Parathyroid adenoma (tissue), 2 donors: Measurements from ENCODE around the gene MRPS35.

Source experiments
- H2AFZ ChIP-seq: fragments of 300-600 bp; sonication (generic); one replicate; pipeline ENCODE4 v1.7.0; 2017; ENCODE audit warnings: antibody characterized with exemption, mild to moderate bottlenecking
- H3K27ac ChIP-seq: fragments of 300-600 bp; sonication (generic); one replicate; pipeline ENCODE4 v1.7.0; 2017
- H3K27me3 ChIP-seq: fragments of 300-600 bp; sonication (generic); one replicate; pipeline ENCODE4 v1.7.0; 2017; ENCODE audit warnings: low read length; ENCODE audit not compliant: control insufficient read depth, insufficient read depth
- H3K36me3 ChIP-seq: fragments of 300-600 bp; sonication (generic); one replicate; pipeline ENCODE4 v1.7.0; 2017; ENCODE audit warnings: low read length; ENCODE audit not compliant: control insufficient read depth, insufficient read depth
- H3K4me1 ChIP-seq: fragments of 300-600 bp; sonication (generic); one replicate; pipeline ENCODE4 v1.7.0; 2017; ENCODE audit warnings: control low read depth
- H3K4me2 ChIP-seq: fragments of 300-600 bp; sonication (generic); one replicate; pipeline ENCODE4 v1.7.0; 2017; ENCODE audit warnings: low read length
- H3K4me3 ChIP-seq: fragments of 300-600 bp; sonication (generic); one replicate; pipeline ENCODE4 v1.7.0; 2017; ENCODE audit warnings: low read depth, low read length
- H3K79me2 ChIP-seq: fragments of 300-600 bp; sonication (generic); one replicate; pipeline ENCODE4 v1.7.0; 2017; ENCODE audit warnings: control low read depth
- H3K9ac ChIP-seq: fragments of 300-600 bp; sonication (generic); one replicate; pipeline ENCODE4 v1.7.0; 2017; ENCODE audit warnings: mild to moderate bottlenecking
- H3K9me3 ChIP-seq: fragments of 300-600 bp; sonication (generic); one replicate; pipeline ENCODE4 v1.7.0; 2017; ENCODE audit warnings: low read length; ENCODE audit not compliant: control insufficient read depth
- CTCF ChIP-seq: fragments of 300-600 bp; sonication (generic); IDR thresholded peaks from one replicate; pipeline ENCODE4 v1.7.0; 2017; ENCODE audit warnings: antibody characterized with exemption, mild to moderate bottlenecking
- donor health status: primary hyperparathyroidism.

Gene MRPS35

GRCh38 chr12:27796128-27796527 is 85.5 kb downstream of the MRPS35 start:
- no peak overlapping the region for H3K9ac ChIP-seq
- H3K27ac ChIP-seq, result no peak overlapping the region
- H3K9me3 ChIP-seq, result no peaks in the 10 kb centered on the region
- no peak overlapping the region for H3K4me2 ChIP-seq
- H3K36me3 ChIP-seq, result no peaks in the 10 kb centered on the region
- H3K27me3 ChIP-seq, result no peaks in the 10 kb centered on the region
- H3K4me3 ChIP-seq, result no peak overlapping the region
- no peak for TF ChIP-seq CTCF
- peaks cover 7% of the 10 kb centered on the region for H3K79me2 ChIP-seq
- H2AFZ ChIP-seq, result no peak overlapping the region
- H3K4me1 ChIP-seq, result no peaks in the 10 kb centered on the region

GRCh38 chr12:27797301-27798025 is 86.8 kb downstream of the MRPS35 start:
- Histone ChIP-seq H3K9me3 (no peaks in the 10 kb centered on the region), H3K79me2 (no peaks in the 10 kb centered on the region), H3K9ac (no peak overlapping the region), H2AFZ (no peak overlapping the region), H3K4me1 (no peaks in the 10 kb centered on the region), H3K4me2 (no peak overlapping the region), H3K4me3 (no peak overlapping the region), H3K27ac (no peak overlapping the region), H3K36me3 (no peaks in the 10 kb centered on the region), H3K27me3 (no peaks in the 10 kb centered on the region)
- no peak for TF ChIP-seq CTCF

- H2AFZ ChIP-seq, result no peak overlapping the region
- H3K79me2 ChIP-seq, result no peaks in the 10 kb centered on the region
- H3K27me3 ChIP-seq, result no peaks in the 10 kb centered on the region
- H3K4me1 ChIP-seq, result no peaks in the 10 kb centered on the region
- no peak overlapping the region for H3K4me3 ChIP-seq
- no peak overlapping the region for H3K27ac ChIP-seq
- H3K9ac ChIP-seq, result no peak overlapping the region
- TF ChIP-seq CTCF, result no peak
- no peaks in the 10 kb centered on the region for H3K9me3 ChIP-seq
- no peak overlapping the region for H3K4me2 ChIP-seq
- H3K36me3 ChIP-seq, result no peaks in the 10 kb centered on the region
These were observed 90.2 kb downstream of the MRPS35 start for GRCh38 chr12:27800819-27801218.

- no peak overlapping the region for H3K9ac ChIP-seq
- no peak overlapping the region for H3K27ac ChIP-seq
- H3K27me3 ChIP-seq, result no peaks in the 10 kb centered on the region
- no peaks in the 10 kb centered on the region for H3K4me1 ChIP-seq
- H3K79me2 ChIP-seq, result no peaks in the 10 kb centered on the region
- H3K4me2 ChIP-seq, result no peak overlapping the region
- no peak for TF ChIP-seq CTCF
- H3K9me3 ChIP-seq, result no peaks in the 10 kb centered on the region
- H3K36me3 ChIP-seq, result no peaks in the 10 kb centered on the region
- H2AFZ ChIP-seq, result no peak overlapping the region
- H3K4me3 ChIP-seq, result no peak overlapping the region
These were observed 91.0 kb downstream of the MRPS35 start for GRCh38 chr12:27801630-27802029.

- H2AFZ ChIP-seq, result no peak overlapping the region
- no peak for TF ChIP-seq CTCF
- H3K9me3 ChIP-seq, result no peaks in the 10 kb centered on the region
- H3K4me3 ChIP-seq, result no peak overlapping the region
- H3K36me3 ChIP-seq, result no peaks in the 10 kb centered on the region
- H3K9ac ChIP-seq, result no peak overlapping the region
- H3K79me2 ChIP-seq, result no peaks in the 10 kb centered on the region
- H3K27me3 ChIP-seq, result no peaks in the 10 kb centered on the region
- H3K4me2 ChIP-seq, result no peak overlapping the region
- no peak overlapping the region for H3K27ac ChIP-seq
- H3K4me1 ChIP-seq, result no peaks in the 10 kb centered on the region
These were observed 91.9 kb downstream of the MRPS35 start for GRCh38 chr12:27802511-27802910.
